WI38 (cell line): ENCODE data around the gene CMTR2.

Source experiments
- H3K4me3 ChIP-seq: 2 replicates; pipeline ENCODE4 v1.5.1; 2011; ENCODE audit warnings: low read depth, mild to moderate bottlenecking, control low read depth, low read length
- TF ChIP-seq, protein P1 (sequence below): IDR thresholded peaks from 2 replicates; pipeline ENCODE4 v1.5.1; 2012; ENCODE audit warnings: low read depth, mild to moderate bottlenecking, control low read depth, low read length

The CMTR2 gene

GRCh38 chr16:71246309-71246708 is 42.9 kb downstream of the CMTR2 start:
- TF ChIP-seq, protein P1, sequence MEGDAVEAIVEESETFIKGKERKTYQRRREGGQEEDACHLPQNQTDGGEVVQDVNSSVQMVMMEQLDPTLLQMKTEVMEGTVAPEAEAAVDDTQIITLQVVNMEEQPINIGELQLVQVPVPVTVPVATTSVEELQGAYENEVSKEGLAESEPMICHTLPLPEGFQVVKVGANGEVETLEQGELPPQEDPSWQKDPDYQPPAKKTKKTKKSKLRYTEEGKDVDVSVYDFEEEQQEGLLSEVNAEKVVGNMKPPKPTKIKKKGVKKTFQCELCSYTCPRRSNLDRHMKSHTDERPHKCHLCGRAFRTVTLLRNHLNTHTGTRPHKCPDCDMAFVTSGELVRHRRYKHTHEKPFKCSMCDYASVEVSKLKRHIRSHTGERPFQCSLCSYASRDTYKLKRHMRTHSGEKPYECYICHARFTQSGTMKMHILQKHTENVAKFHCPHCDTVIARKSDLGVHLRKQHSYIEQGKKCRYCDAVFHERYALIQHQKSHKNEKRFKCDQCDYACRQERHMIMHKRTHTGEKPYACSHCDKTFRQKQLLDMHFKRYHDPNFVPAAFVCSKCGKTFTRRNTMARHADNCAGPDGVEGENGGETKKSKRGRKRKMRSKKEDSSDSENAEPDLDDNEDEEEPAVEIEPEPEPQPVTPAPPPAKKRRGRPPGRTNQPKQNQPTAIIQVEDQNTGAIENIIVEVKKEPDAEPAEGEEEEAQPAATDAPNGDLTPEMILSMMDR: no peak
- H3K4me3 ChIP-seq: no peak overlapping the region

DNA sequence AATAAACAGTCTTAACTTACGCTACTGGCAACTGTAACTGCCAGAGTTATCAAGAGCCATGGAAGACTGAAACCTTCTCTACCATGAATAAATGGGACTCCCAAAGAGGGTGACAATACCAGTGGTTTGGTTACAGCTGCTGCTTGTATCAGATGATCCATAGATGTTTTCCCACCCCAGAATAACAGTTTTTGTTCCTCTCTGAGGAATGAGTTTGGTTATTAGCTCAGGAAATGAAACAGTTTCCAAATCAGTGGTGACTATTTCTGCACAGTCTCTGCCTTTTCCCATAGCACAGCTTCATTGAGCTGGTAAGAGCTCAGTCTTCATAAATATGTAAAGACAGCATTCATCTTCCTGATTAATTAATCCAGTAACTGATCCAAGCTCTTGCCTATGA is 44.7 kb downstream of the CMTR2 start:
- TF ChIP-seq, protein P1: no peak

DNA sequence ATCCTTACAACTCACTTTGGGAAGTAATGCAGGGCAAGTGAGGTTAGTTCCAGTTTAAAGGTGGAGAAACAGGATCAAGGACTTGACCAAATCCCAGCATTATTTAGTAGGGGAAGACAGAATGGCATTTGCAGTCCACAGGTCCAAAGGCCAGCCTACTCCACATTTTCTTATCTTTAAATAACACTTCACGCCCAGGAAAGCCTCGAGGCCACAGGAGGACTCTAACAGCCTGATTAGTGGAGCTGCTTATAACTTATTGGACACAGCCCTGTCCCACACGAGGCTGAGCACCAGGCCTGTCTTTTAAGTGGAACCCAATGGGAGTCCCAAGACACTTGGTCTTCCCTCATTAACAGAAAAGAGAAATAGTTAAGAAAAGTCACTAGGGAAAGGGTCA is 46.6 kb downstream of the CMTR2 start:
- H3K4me3 ChIP-seq: no peak overlapping the region
- TF ChIP-seq, protein P1: no peak

More for the DNA sequence above, 44.7 kb downstream of the CMTR2 start:
- no peak overlapping the region for H3K4me3 ChIP-seq

DNA sequence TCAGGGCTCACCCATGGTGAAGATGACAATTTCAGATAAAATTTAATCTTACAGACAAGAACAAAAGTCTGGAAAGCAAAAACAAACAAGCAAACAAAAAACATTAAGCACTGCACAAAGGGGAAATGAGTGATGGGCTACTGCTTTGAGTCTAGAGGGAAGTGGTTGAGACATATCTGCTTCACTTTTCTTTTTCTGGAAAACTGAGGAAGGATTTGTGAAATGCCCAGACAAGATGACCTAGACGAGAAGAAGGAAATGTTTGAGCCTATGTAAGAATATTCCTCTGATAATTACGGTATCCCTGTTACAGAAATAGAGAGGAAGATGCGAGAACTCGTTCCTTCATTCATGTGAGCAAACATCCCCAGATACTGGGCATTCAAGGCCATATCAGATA is 47.2 kb downstream of the CMTR2 start:
- no peak overlapping the region for H3K4me3 ChIP-seq
- TF ChIP-seq, protein P1: no peak
